ENCODE results near the gene GLI2. TPM values are rescaled to one million over a fixed set of nuclear protein-coding genes. Genes with fewer than 3 reads are reported as not detected.

Gene GLI2
- total RNA-seq, 1 experiment from 2014 or later: 3.4 TPM

GRCh38 chr2:120748741-120749140 is 13.1 kb downstream of the GLI2 start:
- Histone ChIP-seq H3K27ac (ENCODE audit: low read depth, low read length) (no peak overlapping the region), H3K27me3 (ENCODE audit: insufficient read depth, low read length) (no peaks in the 10 kb centered on the region), H3K4me1 (ENCODE audit: control insufficient read depth in 1 of 2, insufficient read depth in 2 of 2, low read length in 2 of 2) (no peaks in the 10 kb centered on the region), H3K9me2 (ENCODE audit: insufficient read depth) (no peaks in the 10 kb centered on the region), H3K4me2 (ENCODE audit: low read length) (no peak overlapping the region), H3K9me3 (ENCODE audit: control insufficient read depth in 1 of 2, insufficient read depth in 1 of 2, low read depth in 1 of 2, low read length in 2 of 2) (no peaks in the 10 kb centered on the region), H4K20me1 (ENCODE audit: insufficient read depth) (no peaks in the 10 kb centered on the region), H2AFZ (ENCODE audit: low read depth, low read length, poor library complexity, severe bottlenecking) (no peak overlapping the region), H3K9ac (ENCODE audit: low read length) (no peak overlapping the region), H3K36me3 (ENCODE audit: control insufficient read depth in 1 of 2, insufficient read depth in 2 of 2, low read length in 2 of 2) (no peaks in the 10 kb centered on the region), H3K79me2 (ENCODE audit: insufficient read depth, low read length) (no peaks in the 10 kb centered on the region), H3K4me3 (replicated peaks in 1 of 2; ENCODE audit: low read depth in 1 of 2, low read length in 2 of 2) (no peak overlapping the region)
- ChIA-PET RAD21 (ENCODE audit: low non-redundant PET in 1 of 2, low total read pairs in 2 of 2, uncharacterized antibody in 2 of 2, unreplicated experiment in 2 of 2) (no interaction called here), POLR2A (no interaction called here), CTCF (no interaction called here)
- intact Hi-C loops (cut with micrococcal nuclease): no loop called here
- no peak for ATAC-seq
- no TSS peak for BruUV-seq (replicated peaks)
- DNase-seq (ENCODE audit: low read depth, low spot score): no peak
- TF ChIP-seq YY1 (IDR thresholded peaks at IDR 0.05; ENCODE audit: extremely low read depth, insufficient replicate concordance, low read depth, low read length) (no peak), JUND (IDR thresholded peaks at IDR 0.05) (no peak), RAD21 (IDR thresholded peaks at IDR 0.05; ENCODE audit: low read depth) (no peak), SIN3A (IDR thresholded peaks at IDR 0.05; ENCODE audit: low read depth) (no peak), CEBPB (IDR thresholded peaks at IDR 0.05; ENCODE audit: low read depth) (no peak), CBX3 (IDR thresholded peaks at IDR 0.05; ENCODE audit: low read depth) (no peak), TCF7L2 (IDR thresholded peaks at IDR 0.05; ENCODE audit: borderline replicate concordance, extremely low read depth, insufficient read depth, insufficient read length) (no peak), POLR2AphosphoS5 (IDR thresholded peaks at IDR 0.05; ENCODE audit: low read depth, low read length) (no peak), POLR2A (IDR thresholded peaks at IDR 0.05; ENCODE audit: borderline replicate concordance, extremely low read depth, insufficient read depth, insufficient read length) (no peak)

GRCh38 chr2:120749506-120750431 is 14.1 kb downstream of the GLI2 start:
- no peak overlapping the region for H3K27ac ChIP-seq (ENCODE audit: low read depth, low read length)
- BruUV-seq (replicated peaks): no TSS peak

More at GRCh38 chr2:120749506-120750431, 14.1 kb downstream of the GLI2 start:
- CTCF ChIA-PET: no interaction called here
- Histone ChIP-seq H3K27me3 (ENCODE audit: insufficient read depth, low read length) (no peaks in the 10 kb centered on the region), H3K4me2 (ENCODE audit: low read length) (no peak overlapping the region), H3K4me3 (replicated peaks in 1 of 2; ENCODE audit: low read depth in 1 of 2, low read length in 2 of 2) (no peak overlapping the region), H3K4me1 (ENCODE audit: control insufficient read depth in 1 of 2, insufficient read depth in 2 of 2, low read length in 2 of 2) (no peaks in the 10 kb centered on the region), H4K20me1 (ENCODE audit: insufficient read depth) (no peaks in the 10 kb centered on the region), H3K9me2 (ENCODE audit: insufficient read depth) (no peaks in the 10 kb centered on the region), H3K9me3 (ENCODE audit: control insufficient read depth in 1 of 2, insufficient read depth in 1 of 2, low read depth in 1 of 2, low read length in 2 of 2) (no peaks in the 10 kb centered on the region), H3K36me3 (ENCODE audit: control insufficient read depth in 1 of 2, insufficient read depth in 2 of 2, low read length in 2 of 2) (no peaks in the 10 kb centered on the region), H3K9ac (ENCODE audit: low read length) (no peak overlapping the region), H3K79me2 (ENCODE audit: insufficient read depth, low read length) (no peaks in the 10 kb centered on the region), H2AFZ (ENCODE audit: low read depth, low read length, poor library complexity, severe bottlenecking) (no peak overlapping the region)
- no peak for ATAC-seq
- RAD21 ChIA-PET (ENCODE audit: low non-redundant PET in 1 of 2, low total read pairs in 2 of 2, uncharacterized antibody in 2 of 2, unreplicated experiment in 2 of 2): no interaction called here
- POLR2A ChIA-PET: no interaction called here
- TF ChIP-seq EZH2 (IDR thresholded peaks at IDR 0.05): no peak
- no peak for TF ChIP-seq ELF1 (IDR thresholded peaks at IDR 0.05; ENCODE audit: borderline replicate concordance, low read depth)
- TF ChIP-seq, protein P1, sequence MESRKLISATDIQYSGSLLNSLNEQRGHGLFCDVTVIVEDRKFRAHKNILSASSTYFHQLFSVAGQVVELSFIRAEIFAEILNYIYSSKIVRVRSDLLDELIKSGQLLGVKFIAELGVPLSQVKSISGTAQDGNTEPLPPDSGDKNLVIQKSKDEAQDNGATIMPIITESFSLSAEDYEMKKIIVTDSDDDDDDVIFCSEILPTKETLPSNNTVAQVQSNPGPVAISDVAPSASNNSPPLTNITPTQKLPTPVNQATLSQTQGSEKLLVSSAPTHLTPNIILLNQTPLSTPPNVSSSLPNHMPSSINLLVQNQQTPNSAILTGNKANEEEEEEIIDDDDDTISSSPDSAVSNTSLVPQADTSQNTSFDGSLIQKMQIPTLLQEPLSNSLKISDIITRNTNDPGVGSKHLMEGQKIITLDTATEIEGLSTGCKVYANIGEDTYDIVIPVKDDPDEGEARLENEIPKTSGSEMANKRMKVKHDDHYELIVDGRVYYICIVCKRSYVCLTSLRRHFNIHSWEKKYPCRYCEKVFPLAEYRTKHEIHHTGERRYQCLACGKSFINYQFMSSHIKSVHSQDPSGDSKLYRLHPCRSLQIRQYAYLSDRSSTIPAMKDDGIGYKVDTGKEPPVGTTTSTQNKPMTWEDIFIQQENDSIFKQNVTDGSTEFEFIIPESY (IDR thresholded peaks at IDR 0.05; ENCODE audit: extremely low read depth, insufficient replicate concordance, low read length): no peak
- no peak for TF ChIP-seq CBX3 (IDR thresholded peaks at IDR 0.05; ENCODE audit: low read depth)
- TF ChIP-seq ZNF274 (IDR thresholded peaks at IDR 0.05; ENCODE audit: low read depth, low read length): no peak
- TF ChIP-seq ZFX (IDR thresholded peaks at IDR 0.05): no peak
- TF ChIP-seq SIN3A (IDR thresholded peaks at IDR 0.05; ENCODE audit: low read depth): no peak
- no peak for TF ChIP-seq SP1 (IDR thresholded peaks at IDR 0.05; ENCODE audit: low read depth)
- no peak for TF ChIP-seq FOSL1 (IDR thresholded peaks at IDR 0.05; ENCODE audit: low read depth)
- TF ChIP-seq SRF (IDR thresholded peaks at IDR 0.05; ENCODE audit: low read depth): no peak
- TF ChIP-seq CEBPB (IDR thresholded peaks at IDR 0.05; ENCODE audit: low read depth): no peak
- no peak for DNase-seq (ENCODE audit: low read depth, low spot score)
- intact Hi-C loops (cut with micrococcal nuclease): no loop called here

Measured in HCT116 (cell line).